SK-N-MC (cell line): Measurements from ENCODE around the gene ACOX3.

ENCODE experiments used
- EZH2 ChIP-seq: fragments of 200-600 bp; sonication (generic); IDR thresholded peaks from one replicate; pipeline ENCODE4 v1.6.1; 2017; ENCODE audit warnings: antibody characterized with exemption
- POLR2AphosphoS5 ChIP-seq: IDR thresholded peaks from 2 replicates; pipeline ENCODE4 v1.6.1; 2012; ENCODE audit warnings: mild to moderate bottlenecking, low read depth, low read length, borderline replicate concordance

DNA sequence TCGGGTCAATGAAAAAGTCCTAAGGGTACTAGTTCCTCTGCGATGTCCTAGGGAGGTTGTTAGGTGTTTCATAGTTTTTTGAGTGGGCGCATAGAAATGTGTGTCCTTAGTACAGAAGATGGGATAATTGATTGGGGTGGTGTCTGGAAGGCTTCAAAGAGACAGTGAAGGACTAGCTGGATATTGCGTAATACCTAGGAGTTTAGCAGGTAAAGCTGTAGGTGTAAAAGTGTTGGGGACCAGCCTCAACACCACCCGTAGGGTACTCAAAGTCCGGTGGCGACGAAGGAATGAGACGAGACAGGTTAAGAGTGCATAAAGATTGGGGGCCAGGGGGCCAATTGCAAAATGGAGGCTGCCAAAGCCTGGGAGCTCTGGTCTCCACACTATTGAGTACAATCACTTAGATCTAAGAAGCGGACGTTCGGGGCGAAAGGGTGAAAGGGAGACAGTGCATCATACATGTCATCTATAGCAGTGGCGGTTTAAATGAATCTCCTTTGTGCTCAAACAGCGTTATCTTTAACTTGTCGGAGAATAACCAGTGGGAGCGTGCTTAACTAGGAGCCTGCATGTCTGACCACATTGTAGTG lies 1.1 kb upstream of the ACOX3 start:
- TF ChIP-seq POLR2AphosphoS5 (no peak), EZH2 (no peak)
